Glomerular endothelial cell (primary cell): Measurements from ENCODE around the gene DICER1. TPM values are rescaled to one million over a fixed set of nuclear protein-coding genes. Genes with fewer than 3 reads are reported as not detected.
"Not testable (repeated sequence)": the region's sequence is repeated elsewhere in the genome, so short reads cannot be mapped to it uniquely, and the experiment has no call there.

Experiments used
- DNase-seq: peaks from one replicate; pipeline ENCODE4 v3.0.0-alpha.2; 2011; ENCODE audit warnings: low read depth, low spot score; ENCODE audit errors: extremely low read depth
- total RNA-seq: library from RNA; depleted of rRNA; stranded (reverse); fragments of >200 nt; gene quantifications from 2 replicates; pipeline ENCODE4 v1.2.3, GENCODE V29; 2015

DICER1 gene
- 22.8 and 46.7 TPM in 2 replicates for total RNA-seq

- DNase-seq = no peak
These were observed at the start of gene DICER1 for GRCh38 chr14:95157327-95158189. Gene DICER1 (minus strand): TSS chr14:95157529. CDS start chr14:95133458, 24,071 bp downstream.

- no peak for DNase-seq
These were observed 49.2 kb upstream of the DICER1 start for GRCh38 chr14:95206534-95206933.

- no peak for DNase-seq
These were observed 47.4 kb upstream of the DICER1 start for GRCh38 chr14:95204705-95205104.

- not testable (repeated sequence) for DNase-seq
These were observed 44.4 kb upstream of the DICER1 start for GRCh38 chr14:95201745-95202144.

GRCh38 chr14:95200404-95200803, 43.1 kb upstream of the DICER1 start:
- no peak for DNase-seq

GRCh38 chr14:95199298-95199983, 42.1 kb upstream of the DICER1 start:
- no peak for DNase-seq

- no peak for DNase-seq
These were observed 41.0 kb upstream of the DICER1 start for GRCh38 chr14:95198320-95198719.

GRCh38 chr14:95197551-95197950, 40.2 kb upstream of the DICER1 start:
- no peak for DNase-seq

- no peak for DNase-seq
These were observed 39.7 kb upstream of the DICER1 start for GRCh38 chr14:95196826-95197545.

GRCh38 chr14:95196268-95196667, 38.9 kb upstream of the DICER1 start:
- no peak for DNase-seq

GRCh38 chr14:95195031-95195430, 37.7 kb upstream of the DICER1 start:
- DNase-seq = no peak

GRCh38 chr14:95193081-95193480, 35.8 kb upstream of the DICER1 start:
- DNase-seq = no peak

GRCh38 chr14:95192311-95192710, 35.0 kb upstream of the DICER1 start:
- no peak for DNase-seq

- DNase-seq = no peak
These were observed 34.3 kb upstream of the DICER1 start for GRCh38 chr14:95191445-95192199.

GRCh38 chr14:95190857-95191256, 33.5 kb upstream of the DICER1 start:
- no peak for DNase-seq

- no peak for DNase-seq
These were observed 33.1 kb upstream of the DICER1 start for GRCh38 chr14:95190346-95190840.

GRCh38 chr14:95189367-95190132, 32.2 kb upstream of the DICER1 start:
- no peak for DNase-seq

- DNase-seq = no peak
These were observed 31.1 kb upstream of the DICER1 start for GRCh38 chr14:95188380-95188779.

GRCh38 chr14:95185767-95186392, 28.6 kb upstream of the DICER1 start:
- no peak for DNase-seq
